Ovary (tissue), 3 donors: ENCODE data around the gene LGALS1.

Experiments used
- CTCF ChIP-seq, 3 donors: fragments of 450-650 bp in 2 of 3; fragments of 200-600 bp in 1 of 3; IDR thresholded peaks; one replicate each; pipeline versions ENCODE4 v1.5.1 to v1.8.0; 2016 to 2022; ENCODE audit warnings: antibody characterized with exemption in 3 of 3, mild to moderate bottlenecking in 1 of 3
- POLR2A ChIP-seq: fragments of 450-650 bp; IDR thresholded peaks from one replicate; pipeline ENCODE4 v1.6.1; 2017; ENCODE audit warnings: antibody characterized with exemption, mild to moderate bottlenecking, moderate library complexity
- donor health status: DM: no; HTN: no; CAD: no.

GRCh38 chr22:37690407-37690806 is 15.0 kb downstream of the LGALS1 start:
- no peak for TF ChIP-seq POLR2A
- TF ChIP-seq CTCF (IDR thresholded peaks at IDR 0.05) = no peak
